ENCODE measurements around the gene RANBP17.
"Not testable (repeated sequence)": the region's sequence is repeated elsewhere in the genome, so short reads cannot be mapped to it uniquely, and the experiment has no call there.

RANBP17 gene

GRCh38 chr5:170870390-170870789 is 8.6 kb downstream of the RANBP17 start:
- H3K9me3 ChIP-seq (ENCODE audit: control insufficient read depth, insufficient read depth, low read length); H3K4me3 ChIP-seq (ENCODE audit: low read depth, low read length); H3K9ac ChIP-seq (ENCODE audit: low read depth, low read length); H3K4me1 ChIP-seq (ENCODE audit: control insufficient read depth, insufficient read depth, low read length); H3K36me3 ChIP-seq (ENCODE audit: control insufficient read depth, insufficient read depth, low read length); H3K27me3 ChIP-seq (ENCODE audit: control insufficient read depth, insufficient read depth, low read length): not testable (repeated sequence)

- H3K9ac ChIP-seq (ENCODE audit: low read depth, low read length), result no peak overlapping the region
- no peaks in the 10 kb centered on the region for H3K9me3 ChIP-seq (ENCODE audit: control insufficient read depth, insufficient read depth, low read length)
- H3K4me3 ChIP-seq (ENCODE audit: low read depth, low read length), result no peak overlapping the region
- H3K27me3 ChIP-seq (ENCODE audit: control insufficient read depth, insufficient read depth, low read length), result no peaks in the 10 kb centered on the region
- no peaks in the 10 kb centered on the region for H3K4me1 ChIP-seq (ENCODE audit: control insufficient read depth, insufficient read depth, low read length)
- H3K36me3 ChIP-seq (ENCODE audit: control insufficient read depth, insufficient read depth, low read length), result no peaks in the 10 kb centered on the region
Measured at GRCh38 chr5:170874017-170874416, 12.2 kb downstream of the RANBP17 start.

GRCh38 chr5:170875811-170876210 is 14.0 kb downstream of the RANBP17 start:
- Histone ChIP-seq H3K9ac (ENCODE audit: low read depth, low read length) (no peak overlapping the region), H3K4me1 (ENCODE audit: control insufficient read depth, insufficient read depth, low read length) (no peaks in the 10 kb centered on the region), H3K4me3 (ENCODE audit: low read depth, low read length) (no peak overlapping the region), H3K9me3 (ENCODE audit: control insufficient read depth, insufficient read depth, low read length) (no peaks in the 10 kb centered on the region), H3K27me3 (ENCODE audit: control insufficient read depth, insufficient read depth, low read length) (no peaks in the 10 kb centered on the region), H3K36me3 (ENCODE audit: control insufficient read depth, insufficient read depth, low read length) (no peaks in the 10 kb centered on the region)

GRCh38 chr5:170880084-170880483 is 18.3 kb downstream of the RANBP17 start:
- Histone ChIP-seq H3K4me3 (ENCODE audit: low read depth, low read length) (no peak overlapping the region), H3K4me1 (ENCODE audit: control insufficient read depth, insufficient read depth, low read length) (no peaks in the 10 kb centered on the region), H3K27me3 (ENCODE audit: control insufficient read depth, insufficient read depth, low read length) (no peaks in the 10 kb centered on the region), H3K9ac (ENCODE audit: low read depth, low read length) (no peak overlapping the region), H3K36me3 (ENCODE audit: control insufficient read depth, insufficient read depth, low read length) (no peaks in the 10 kb centered on the region), H3K9me3 (ENCODE audit: control insufficient read depth, insufficient read depth, low read length) (no peaks in the 10 kb centered on the region)

GRCh38 chr5:170882345-170882744 is 20.5 kb downstream of the RANBP17 start:
- no peaks in the 10 kb centered on the region for H3K27me3 ChIP-seq (ENCODE audit: control insufficient read depth, insufficient read depth, low read length)
- no peaks in the 10 kb centered on the region for H3K9me3 ChIP-seq (ENCODE audit: control insufficient read depth, insufficient read depth, low read length)

GRCh38 chr5:170885256-170885655 is 23.4 kb downstream of the RANBP17 start:
- no peak overlapping the region for H3K4me3 ChIP-seq (ENCODE audit: low read depth, low read length)
- no peaks in the 10 kb centered on the region for H3K4me1 ChIP-seq (ENCODE audit: control insufficient read depth, insufficient read depth, low read length)
- no peaks in the 10 kb centered on the region for H3K9me3 ChIP-seq (ENCODE audit: control insufficient read depth, insufficient read depth, low read length)
- no peaks in the 10 kb centered on the region for H3K36me3 ChIP-seq (ENCODE audit: control insufficient read depth, insufficient read depth, low read length)
- H3K9ac ChIP-seq (ENCODE audit: low read depth, low read length), result no peak overlapping the region
- no peaks in the 10 kb centered on the region for H3K27me3 ChIP-seq (ENCODE audit: control insufficient read depth, insufficient read depth, low read length)

More at GRCh38 chr5:170882345-170882744, 20.5 kb downstream of the RANBP17 start:
- no peak overlapping the region for H3K4me3 ChIP-seq (ENCODE audit: low read depth, low read length)
- H3K4me1 ChIP-seq (ENCODE audit: control insufficient read depth, insufficient read depth, low read length), result no peaks in the 10 kb centered on the region
- no peak overlapping the region for H3K9ac ChIP-seq (ENCODE audit: low read depth, low read length)
- no peaks in the 10 kb centered on the region for H3K36me3 ChIP-seq (ENCODE audit: control insufficient read depth, insufficient read depth, low read length)

GRCh38 chr5:170885809-170886208 is 24.0 kb downstream of the RANBP17 start:
- Histone ChIP-seq H3K9me3 (ENCODE audit: control insufficient read depth, insufficient read depth, low read length) (no peaks in the 10 kb centered on the region), H3K36me3 (ENCODE audit: control insufficient read depth, insufficient read depth, low read length) (no peaks in the 10 kb centered on the region), H3K4me3 (ENCODE audit: low read depth, low read length) (no peak overlapping the region), H3K9ac (ENCODE audit: low read depth, low read length) (no peak overlapping the region), H3K4me1 (ENCODE audit: control insufficient read depth, insufficient read depth, low read length) (no peaks in the 10 kb centered on the region), H3K27me3 (ENCODE audit: control insufficient read depth, insufficient read depth, low read length) (no peaks in the 10 kb centered on the region)

- Histone ChIP-seq H3K9ac (ENCODE audit: low read depth, low read length) (no peak overlapping the region), H3K4me3 (ENCODE audit: low read depth, low read length) (no peak overlapping the region), H3K36me3 (ENCODE audit: control insufficient read depth, insufficient read depth, low read length) (no peaks in the 10 kb centered on the region)
Measured at GRCh38 chr5:170886210-170886894, 24.5 kb downstream of the RANBP17 start.

GRCh38 chr5:170892196-170892595 is 30.4 kb downstream of the RANBP17 start:
- no peaks in the 10 kb centered on the region for H3K27me3 ChIP-seq (ENCODE audit: control insufficient read depth, insufficient read depth, low read length)
- H3K9ac ChIP-seq (ENCODE audit: low read depth, low read length), result no peak overlapping the region
- no peak overlapping the region for H3K4me3 ChIP-seq (ENCODE audit: low read depth, low read length)
- H3K9me3 ChIP-seq (ENCODE audit: control insufficient read depth, insufficient read depth, low read length), result no peaks in the 10 kb centered on the region
- H3K4me1 ChIP-seq (ENCODE audit: control insufficient read depth, insufficient read depth, low read length), result no peaks in the 10 kb centered on the region
- H3K36me3 ChIP-seq (ENCODE audit: control insufficient read depth, insufficient read depth, low read length), result no peaks in the 10 kb centered on the region

More at GRCh38 chr5:170886210-170886894, 24.5 kb downstream of the RANBP17 start:
- H3K27me3 ChIP-seq (ENCODE audit: control insufficient read depth, insufficient read depth, low read length), result no peaks in the 10 kb centered on the region
- H3K9me3 ChIP-seq (ENCODE audit: control insufficient read depth, insufficient read depth, low read length), result no peaks in the 10 kb centered on the region
- H3K4me1 ChIP-seq (ENCODE audit: control insufficient read depth, insufficient read depth, low read length), result no peaks in the 10 kb centered on the region

- no peaks in the 10 kb centered on the region for H3K27me3 ChIP-seq (ENCODE audit: control insufficient read depth, insufficient read depth, low read length)
- no peaks in the 10 kb centered on the region for H3K4me1 ChIP-seq (ENCODE audit: control insufficient read depth, insufficient read depth, low read length)
- H3K36me3 ChIP-seq (ENCODE audit: control insufficient read depth, insufficient read depth, low read length), result no peaks in the 10 kb centered on the region
- no peaks in the 10 kb centered on the region for H3K9me3 ChIP-seq (ENCODE audit: control insufficient read depth, insufficient read depth, low read length)
- H3K4me3 ChIP-seq (ENCODE audit: low read depth, low read length), result no peak overlapping the region
- H3K9ac ChIP-seq (ENCODE audit: low read depth, low read length), result no peak overlapping the region
Measured at GRCh38 chr5:170894665-170895064, 32.8 kb downstream of the RANBP17 start.

- Histone ChIP-seq H3K4me1 (ENCODE audit: control insufficient read depth, insufficient read depth, low read length) (no peaks in the 10 kb centered on the region), H3K4me3 (ENCODE audit: low read depth, low read length) (no peak overlapping the region), H3K9me3 (ENCODE audit: control insufficient read depth, insufficient read depth, low read length) (no peaks in the 10 kb centered on the region), H3K36me3 (ENCODE audit: control insufficient read depth, insufficient read depth, low read length) (no peaks in the 10 kb centered on the region), H3K27me3 (ENCODE audit: control insufficient read depth, insufficient read depth, low read length) (no peaks in the 10 kb centered on the region), H3K9ac (ENCODE audit: low read depth, low read length) (no peak overlapping the region)
Measured at GRCh38 chr5:170896779-170897178, 35.0 kb downstream of the RANBP17 start.

- H3K27me3 ChIP-seq (ENCODE audit: control insufficient read depth, insufficient read depth, low read length), result no peaks in the 10 kb centered on the region
- H3K4me3 ChIP-seq (ENCODE audit: low read depth, low read length), result no peak overlapping the region
- H3K9ac ChIP-seq (ENCODE audit: low read depth, low read length), result no peak overlapping the region
- no peaks in the 10 kb centered on the region for H3K36me3 ChIP-seq (ENCODE audit: control insufficient read depth, insufficient read depth, low read length)
- no peaks in the 10 kb centered on the region for H3K9me3 ChIP-seq (ENCODE audit: control insufficient read depth, insufficient read depth, low read length)
- no peaks in the 10 kb centered on the region for H3K4me1 ChIP-seq (ENCODE audit: control insufficient read depth, insufficient read depth, low read length)
Measured at GRCh38 chr5:170903075-170903474, 41.3 kb downstream of the RANBP17 start.
